ENCODE data around the gene CYRIA.

GRCh38 chr2:16639431-16639830, 26.2 kb downstream of the CYRIA start:
- TF ChIP-seq CTCF (IDR thresholded peaks at IDR 0.05) (no peak), POLR2A (IDR thresholded peaks at IDR 0.05) (no peak)
